ENCODE results near the gene TRABD. TPM values are rescaled to one million over a fixed set of nuclear protein-coding genes. Genes with fewer than 3 reads are reported as not detected.

TRABD gene
- total RNA-seq, 4 donors from 2014 or later: 22.4 to 71.4 (median 27.1) TPM

- no peaks in the 10 kb centered on the region for H3K36me3 ChIP-seq
- H3K4me3 ChIP-seq: peak overlapping the region; percentile 48 to 67 (median 50)
- peak overlapping the region in 2 of 4 donors; percentile 31 to 58 for H3K27ac ChIP-seq
- no peaks in the 10 kb centered on the region for H3K9me3 ChIP-seq
- TF ChIP-seq CTCF (IDR thresholded peaks at IDR 0.05) (no peak), EP300 (IDR thresholded peaks at IDR 0.05) (no peak), POLR2A (IDR thresholded peaks at IDR 0.05) (no peak)
- peaks cover 0 to 3% of the 10 kb centered on the region in 2 donors for H3K27me3 ChIP-seq
- WGBS, 2 donors: 25 to 45% methylated on average over 6 to 25 of the region's 63 CpGs
- no peak for DNase-seq (ENCODE audit: low spot score in 2 of 2)
- H3K4me1 ChIP-seq: peaks cover 0 to 49% (median 26%) of the 10 kb centered on the region in 4 donors
Measured at GRCh38 chr22:50184902-50185374, 775 bp upstream of the TRABD start.

- peaks cover 0 to 63% (median 37%) of the 10 kb centered on the region in 4 donors for H3K4me1 ChIP-seq
- H3K27me3 ChIP-seq: no peaks in the 10 kb centered on the region
- H3K9me3 ChIP-seq: no peaks in the 10 kb centered on the region
- 0 to 8% methylated on average over 6 to 7 of the region's 47 CpGs for WGBS, 2 donors
- H3K4me3 ChIP-seq: peak overlapping the region; percentile 51 to 68 (median 61)
- no peak for TF ChIP-seq EP300 (IDR thresholded peaks at IDR 0.05)
- TF ChIP-seq POLR2A (IDR thresholded peaks at IDR 0.05): no peak
- no peak for TF ChIP-seq CTCF (IDR thresholded peaks at IDR 0.05)
- no peak for DNase-seq (ENCODE audit: low spot score in 2 of 2)
- no peaks in the 10 kb centered on the region for H3K36me3 ChIP-seq
- H3K27ac ChIP-seq: peak overlapping the region; percentile 11 to 77 (median 74)
Measured at GRCh38 chr22:50186181-50186714, 535 bp downstream of the TRABD start.

GRCh38 chr22:50186761-50187523, 1.2 kb downstream of the TRABD start:
- TF ChIP-seq CTCF (IDR thresholded peaks at IDR 0.05) (no peak), EP300 (IDR thresholded peaks at IDR 0.05) (no peak), POLR2A (IDR thresholded peaks at IDR 0.05) (no peak)
- peak overlapping the region; percentile 51 to 68 (median 61) for H3K4me3 ChIP-seq
- no peaks in the 10 kb centered on the region for H3K27me3 ChIP-seq
- peaks cover 0 to 68% (median 40%) of the 10 kb centered on the region in 4 donors for H3K4me1 ChIP-seq
- no peaks in the 10 kb centered on the region for H3K36me3 ChIP-seq
- no peaks in the 10 kb centered on the region for H3K9me3 ChIP-seq
- H3K27ac ChIP-seq: peak overlapping the region; percentile 11 to 77 (median 74)
- 55 to 60% methylated on average over 20 to 26 of the region's 26 CpGs for WGBS, 2 donors
- DNase-seq (ENCODE audit: low spot score in 2 of 2): no peak

GRCh38 chr22:50188356-50188755, 2.6 kb downstream of the TRABD start:
- H3K4me3 ChIP-seq: no peak overlapping the region
- H3K9me3 ChIP-seq: no peaks in the 10 kb centered on the region
- peaks cover 0 to 76% (median 47%) of the 10 kb centered on the region in 4 donors for H3K4me1 ChIP-seq
- H3K27ac ChIP-seq: no peak overlapping the region
- no peak for DNase-seq (ENCODE audit: low spot score in 2 of 2)
- TF ChIP-seq CTCF (IDR thresholded peaks at IDR 0.05) (no peak), EP300 (IDR thresholded peaks at IDR 0.05) (no peak), POLR2A (IDR thresholded peaks at IDR 0.05) (no peak)
- H3K27me3 ChIP-seq: no peaks in the 10 kb centered on the region
- H3K36me3 ChIP-seq: peaks cover 0 to 7% (median 0%) of the 10 kb centered on the region in 3 donors
- 94 to 95% methylated on average over 10 to 11 of the region's 11 CpGs for WGBS, 2 donors
